ENCODE results near the gene POLG2. TPM values are rescaled to one million over a fixed set of nuclear protein-coding genes. Genes with fewer than 3 reads are reported as not detected.

POLG2 gene
- total and polyA plus RNA-seq, 7 donors: 4.1 to 12.2 (median 6.6) TPM

DNA sequence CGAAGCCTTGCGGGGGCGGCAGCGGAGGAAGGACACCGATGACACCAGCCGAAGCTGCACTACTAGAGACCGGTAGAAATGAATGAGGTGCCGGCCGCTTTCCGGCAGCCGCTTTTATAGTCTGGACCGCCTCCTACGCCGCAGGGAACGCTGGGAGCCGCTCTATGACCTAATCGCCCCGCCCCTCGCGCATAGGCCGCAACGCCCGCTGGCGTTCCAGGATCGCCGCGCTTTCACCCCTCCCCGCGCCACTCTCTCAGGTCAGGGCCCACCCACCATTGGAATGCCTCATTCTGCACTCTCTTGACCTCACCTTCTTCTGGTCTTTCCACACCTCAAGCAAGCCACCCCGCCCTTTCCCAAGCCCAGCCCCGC lies 9.3 kb upstream of the POLG2 start, which contains the start of gene DDX5:
DDX5 (minus strand) TSS at position 89 of the 375 bp plus-strand sequence. CDS start 170 bp downstream, outside the sequence.
- 0 to 1% (median 1%) methylated on average over 28 to 31 of the region's 31 CpGs for WGBS, 3 donors
- ATAC-seq (peak; percentile 82 to 84 (median 83)), DNase-seq (peak; percentile 98 to 99)
- Histone ChIP-seq H3K4me1 (peaks cover 48% of the 10 kb centered on the region), H3K9me3 (no peaks in the 10 kb centered on the region), H3K4me3 (peak within 1 kb of the TSS; percentile 97), H3K36me3 (ENCODE audit: insufficient read depth in 1 of 2, low read depth in 1 of 2) (peaks cover 22 to 65% of the 10 kb centered on the region in 2 donors), H3K27me3 (ENCODE audit: insufficient read depth in 3 of 3, low read length in 2 of 3) (no peaks in the 10 kb centered on the region), H3K27ac (peak within 1 kb of the TSS; percentile 100)
- TF ChIP-seq CTCF (IDR thresholded peaks at IDR 0.05): no peak
- intact Hi-C loops (cut with DNase I): loop anchor here in 1 of 2 donors (5.0 kb wide), 2 partner anchors 84 to 679 kb away; partner anchors contain the start of genes FTSJ3 and PSMC5

DNA sequence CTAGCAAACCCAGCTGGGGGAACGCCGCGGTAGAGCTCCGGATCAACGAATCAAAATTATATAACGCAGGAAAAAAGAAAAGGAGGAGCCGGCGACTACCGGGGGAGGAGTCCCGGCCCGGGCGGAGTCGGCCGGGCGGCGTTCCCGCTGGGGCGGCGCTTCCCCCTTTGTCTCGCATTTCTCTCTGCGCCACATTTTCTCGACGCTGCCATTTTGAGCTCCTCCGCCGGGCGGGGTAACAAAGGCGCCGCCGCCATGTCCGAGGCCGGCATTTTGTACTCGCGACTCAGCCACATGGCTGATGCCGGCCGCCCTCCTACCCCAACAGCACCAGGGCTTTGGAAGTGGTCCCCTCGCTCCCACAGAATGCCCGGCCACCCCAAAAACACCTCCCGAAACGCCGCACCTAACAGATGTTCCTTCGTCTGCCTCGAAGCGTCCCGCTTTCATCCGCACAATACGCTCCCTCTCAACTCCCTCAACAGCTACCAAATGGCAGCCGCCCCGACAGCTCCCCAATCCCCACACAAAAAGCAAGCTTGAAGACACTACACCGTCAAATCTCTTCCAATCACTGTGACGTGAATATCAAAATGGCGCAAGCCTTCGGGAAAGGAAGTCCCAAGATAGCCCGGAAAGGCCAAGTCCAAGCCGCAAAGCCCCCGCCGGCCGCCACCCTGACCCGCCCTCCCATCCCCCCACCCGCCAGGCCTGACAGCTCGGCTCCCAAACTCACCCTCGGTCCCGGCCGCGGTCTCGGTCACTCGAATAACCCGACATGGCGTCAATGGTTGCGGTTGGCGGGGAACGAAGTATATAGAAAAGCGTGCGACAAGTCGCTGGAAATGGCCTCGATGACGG lies 8.7 kb upstream of the POLG2 start:
- no peak for TF ChIP-seq CTCF (IDR thresholded peaks at IDR 0.05)
- peaks cover 48% of the 10 kb centered on the region for H3K4me1 ChIP-seq
- WGBS, 3 donors: 0% methylated on average over 63 to 76 of the region's 76 CpGs

DNA sequence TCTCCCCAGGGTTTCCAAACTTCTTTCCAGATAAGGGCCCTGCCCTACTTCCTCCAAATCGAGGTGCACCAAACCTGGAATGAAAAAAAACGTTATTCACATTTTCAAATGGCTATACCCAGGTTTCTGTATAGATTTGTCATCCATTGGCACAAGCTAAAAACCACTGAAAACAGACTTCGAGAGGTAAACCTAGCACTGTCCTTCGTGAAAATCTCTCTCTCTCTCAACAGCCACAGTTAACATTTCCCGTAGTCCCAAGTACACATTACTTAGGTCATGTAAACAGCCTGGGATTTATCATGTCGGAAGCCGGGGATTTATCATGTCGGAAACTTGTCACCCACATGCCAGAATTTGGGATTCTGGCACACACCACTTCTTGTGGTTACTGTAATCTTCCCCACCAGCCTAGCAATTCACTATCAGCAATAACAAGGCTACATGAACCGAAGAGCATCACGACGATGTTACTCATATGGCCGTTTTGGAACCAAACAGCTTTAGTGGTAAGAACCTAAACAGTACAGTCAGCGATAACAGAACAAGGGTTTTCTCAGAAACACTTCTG lies 8.0 kb upstream of the POLG2 start:
- H3K4me1 ChIP-seq: peaks cover 48% of the 10 kb centered on the region
- 0 to 1% (median 1%) methylated on average over 13 of the region's 13 CpGs for WGBS, 3 donors
- peak in 2 of 4 donors; percentile 3 for ATAC-seq

More for the DNA sequence above, 8.7 kb upstream of the POLG2 start:
- H3K27ac ChIP-seq: peak overlapping the region; percentile 100
- peaks cover 28 to 65% of the 10 kb centered on the region in 2 donors for H3K36me3 ChIP-seq (ENCODE audit: insufficient read depth in 1 of 2, low read depth in 1 of 2)
- H3K9me3 ChIP-seq: no peaks in the 10 kb centered on the region
- ATAC-seq (peak; percentile 62 to 77 (median 68)), DNase-seq (peak; percentile 91 to 96)
- peak overlapping the region; percentile 97 for H3K4me3 ChIP-seq
- H3K27me3 ChIP-seq (ENCODE audit: insufficient read depth in 3 of 3, low read length in 2 of 3): no peaks in the 10 kb centered on the region
- intact Hi-C loops (cut with DNase I): loop anchor here in 1 of 2 donors (5.0 kb wide), 2 partner anchors 83 to 678 kb away; partner anchors contain the start of genes FTSJ3 and PSMC5

More for the DNA sequence above, 8.0 kb upstream of the POLG2 start:
- intact Hi-C loops (cut with DNase I): loop anchor here in 1 of 2 donors (5.0 kb wide), 2 partner anchors 83 to 678 kb away; partner anchors contain the start of genes FTSJ3 and PSMC5
- no peaks in the 10 kb centered on the region for H3K9me3 ChIP-seq
- DNase-seq: no peak
- peaks cover 34 to 65% of the 10 kb centered on the region in 2 donors for H3K36me3 ChIP-seq (ENCODE audit: insufficient read depth in 1 of 2, low read depth in 1 of 2)
- peak overlapping the region; percentile 97 for H3K4me3 ChIP-seq
- H3K27me3 ChIP-seq (ENCODE audit: insufficient read depth in 3 of 3, low read length in 2 of 3): no peaks in the 10 kb centered on the region
- H3K27ac ChIP-seq: peak overlapping the region; percentile 100
- no peak for TF ChIP-seq CTCF (IDR thresholded peaks at IDR 0.05)
